ENCODE measurements around the gene TLR7. TPM values are rescaled to one million over a fixed set of nuclear protein-coding genes. Genes with fewer than 3 reads are reported as not detected.

TLR7 gene
- total RNA-seq, 2 donors from 2014 or later, result 0.05 to 0.23 TPM

- no peaks in the 10 kb centered on the region for H3K9me3 Mint-ChIP-seq
- no peak overlapping the region for H3K27ac Mint-ChIP-seq
- H3K4me1 Mint-ChIP-seq (ENCODE audit: low read depth), result no peaks in the 10 kb centered on the region
- H3K36me3 Mint-ChIP-seq (ENCODE audit: insufficient read depth in 2 of 2), result no peaks in the 10 kb centered on the region
- DNase-seq (no peak), ATAC-seq (replicated peaks in 1 of 2) (no peak)
- H3K4me3 Mint-ChIP-seq, result no peak overlapping the region
- peaks cover 5% of the 10 kb centered on the region for H3K27me3 Mint-ChIP-seq (ENCODE audit: low read depth)
Measured at GRCh38 chrX:12872741-12873140, 5.9 kb downstream of the TLR7 start.

DNA sequence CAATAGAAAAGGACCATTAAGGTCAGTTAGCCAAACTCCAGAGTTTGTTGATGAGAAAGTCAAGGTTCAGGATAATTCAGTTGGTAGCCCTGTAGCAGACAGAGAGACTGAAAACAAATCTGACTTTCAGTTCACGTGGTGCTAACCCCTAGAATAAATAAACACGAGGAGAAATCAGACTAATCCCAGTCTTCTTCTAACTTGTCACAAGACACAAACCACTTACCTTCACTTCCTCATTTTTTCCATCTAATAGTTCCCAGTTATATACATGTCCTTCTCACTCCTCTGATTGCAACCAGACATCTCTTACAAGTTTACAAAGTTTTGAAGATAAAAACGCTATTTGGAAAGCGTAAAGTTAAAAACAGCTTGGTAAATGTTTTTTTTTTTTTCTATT lies 7.7 kb downstream of the TLR7 start:
- no peak overlapping the region for H3K4me3 Mint-ChIP-seq
- no peak for DNase-seq
- H3K27ac Mint-ChIP-seq, result no peak overlapping the region
- no peaks in the 10 kb centered on the region for H3K4me1 Mint-ChIP-seq (ENCODE audit: low read depth)
- H3K27me3 Mint-ChIP-seq (ENCODE audit: low read depth), result peaks cover 8% of the 10 kb centered on the region
- H3K36me3 Mint-ChIP-seq (ENCODE audit: insufficient read depth in 2 of 2), result no peaks in the 10 kb centered on the region
- no peak for ATAC-seq (replicated peaks in 1 of 2)
- no peaks in the 10 kb centered on the region for H3K9me3 Mint-ChIP-seq

- H3K4me3 Mint-ChIP-seq, result no peak overlapping the region
- DNase-seq (no peak), ATAC-seq (replicated peaks in 1 of 2) (no peak)
- no peaks in the 10 kb centered on the region for H3K9me3 Mint-ChIP-seq
- peaks cover 16% of the 10 kb centered on the region for H3K27me3 Mint-ChIP-seq (ENCODE audit: low read depth)
- H3K36me3 Mint-ChIP-seq (ENCODE audit: insufficient read depth in 2 of 2), result no peaks in the 10 kb centered on the region
- H3K27ac Mint-ChIP-seq, result no peak overlapping the region
- H3K4me1 Mint-ChIP-seq (ENCODE audit: low read depth), result no peaks in the 10 kb centered on the region
Measured at GRCh38 chrX:12877386-12877785, 10.5 kb downstream of the TLR7 start.

GRCh38 chrX:12878536-12878935 lies 11.7 kb downstream of the TLR7 start:
- H3K4me1 Mint-ChIP-seq (ENCODE audit: low read depth), result no peaks in the 10 kb centered on the region
- DNase-seq, result no peak
- no peak overlapping the region for H3K4me3 Mint-ChIP-seq
- no peak for ATAC-seq (replicated peaks in 1 of 2)
- H3K9me3 Mint-ChIP-seq, result no peaks in the 10 kb centered on the region
- peaks cover 26% of the 10 kb centered on the region for H3K27me3 Mint-ChIP-seq (ENCODE audit: low read depth)
- H3K27ac Mint-ChIP-seq, result no peak overlapping the region
- no peaks in the 10 kb centered on the region for H3K36me3 Mint-ChIP-seq (ENCODE audit: insufficient read depth in 2 of 2)

DNA sequence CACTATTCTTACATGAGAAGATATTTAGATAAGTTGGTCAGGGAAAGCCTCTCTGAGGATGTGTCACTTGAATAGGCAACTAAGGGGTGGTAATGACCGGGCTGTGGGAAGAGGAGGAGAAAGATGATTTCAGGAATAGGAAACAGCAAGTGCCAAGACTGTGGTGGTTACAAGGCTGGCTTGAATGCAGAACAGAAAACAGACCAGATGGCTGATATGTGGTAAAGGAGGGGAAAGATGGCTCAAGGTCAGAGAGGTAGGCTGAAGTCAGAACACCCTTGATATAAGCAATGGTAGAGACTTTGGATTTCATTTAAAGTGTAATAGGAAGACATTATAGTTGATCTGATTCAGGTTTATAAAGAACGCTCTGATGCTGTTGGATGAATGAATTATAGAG lies 15.0 kb downstream of the TLR7 start:
- Mint-ChIP-seq H3K27ac (no peak overlapping the region), H3K36me3 (ENCODE audit: insufficient read depth in 2 of 2) (no peaks in the 10 kb centered on the region), H3K9me3 (no peaks in the 10 kb centered on the region)

DNA sequence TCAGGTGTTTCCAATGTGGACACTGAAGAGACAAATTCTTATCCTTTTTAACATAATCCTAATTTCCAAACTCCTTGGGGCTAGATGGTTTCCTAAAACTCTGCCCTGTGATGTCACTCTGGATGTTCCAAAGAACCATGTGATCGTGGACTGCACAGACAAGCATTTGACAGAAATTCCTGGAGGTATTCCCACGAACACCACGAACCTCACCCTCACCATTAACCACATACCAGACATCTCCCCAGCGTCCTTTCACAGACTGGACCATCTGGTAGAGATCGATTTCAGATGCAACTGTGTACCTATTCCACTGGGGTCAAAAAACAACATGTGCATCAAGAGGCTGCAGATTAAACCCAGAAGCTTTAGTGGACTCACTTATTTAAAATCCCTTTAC lies 18.6 kb downstream of the TLR7 start:
- Mint-ChIP-seq H3K27ac (no peak overlapping the region), H3K9me3 (no peaks in the 10 kb centered on the region), H3K4me1 (ENCODE audit: low read depth) (peaks cover 8% of the 10 kb centered on the region), H3K4me3 (no peak overlapping the region), H3K27me3 (ENCODE audit: low read depth) (peaks cover 42% of the 10 kb centered on the region), H3K36me3 (ENCODE audit: insufficient read depth in 2 of 2) (no peaks in the 10 kb centered on the region)
- no peak for ATAC-seq (replicated peaks in 1 of 2)
- DNase-seq, result no peak

More for the DNA sequence above, 15.0 kb downstream of the TLR7 start:
- H3K4me3 Mint-ChIP-seq, result no peak overlapping the region
- DNase-seq (no peak), ATAC-seq (replicated peaks in 1 of 2) (no peak)
- no peaks in the 10 kb centered on the region for H3K4me1 Mint-ChIP-seq (ENCODE audit: low read depth)
- peaks cover 46% of the 10 kb centered on the region for H3K27me3 Mint-ChIP-seq (ENCODE audit: low read depth)

DNA sequence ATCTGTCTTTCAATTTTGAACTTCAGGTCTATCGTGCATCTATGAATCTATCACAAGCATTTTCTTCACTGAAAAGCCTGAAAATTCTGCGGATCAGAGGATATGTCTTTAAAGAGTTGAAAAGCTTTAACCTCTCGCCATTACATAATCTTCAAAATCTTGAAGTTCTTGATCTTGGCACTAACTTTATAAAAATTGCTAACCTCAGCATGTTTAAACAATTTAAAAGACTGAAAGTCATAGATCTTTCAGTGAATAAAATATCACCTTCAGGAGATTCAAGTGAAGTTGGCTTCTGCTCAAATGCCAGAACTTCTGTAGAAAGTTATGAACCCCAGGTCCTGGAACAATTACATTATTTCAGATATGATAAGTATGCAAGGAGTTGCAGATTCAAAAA lies 19.7 kb downstream of the TLR7 start:
- no peak overlapping the region for H3K4me3 Mint-ChIP-seq
- no peak overlapping the region for H3K27ac Mint-ChIP-seq
- no peaks in the 10 kb centered on the region for H3K9me3 Mint-ChIP-seq
- no peak for DNase-seq
- peaks cover 19% of the 10 kb centered on the region for H3K4me1 Mint-ChIP-seq (ENCODE audit: low read depth)
- H3K27me3 Mint-ChIP-seq (ENCODE audit: low read depth), result peaks cover 42% of the 10 kb centered on the region
- ATAC-seq (replicated peaks in 1 of 2), result no peak
- no peaks in the 10 kb centered on the region for H3K36me3 Mint-ChIP-seq (ENCODE audit: insufficient read depth in 2 of 2)

GRCh38 chrX:12887141-12887540 lies 20.3 kb downstream of the TLR7 start:
- peaks cover 25% of the 10 kb centered on the region for H3K4me1 Mint-ChIP-seq (ENCODE audit: low read depth)
- H3K36me3 Mint-ChIP-seq (ENCODE audit: insufficient read depth in 2 of 2), result no peaks in the 10 kb centered on the region
- no peak overlapping the region for H3K27ac Mint-ChIP-seq
- ATAC-seq (replicated peaks in 1 of 2) (no peak), DNase-seq (no peak)
- no peaks in the 10 kb centered on the region for H3K9me3 Mint-ChIP-seq
- H3K4me3 Mint-ChIP-seq, result no peak overlapping the region
- H3K27me3 Mint-ChIP-seq (ENCODE audit: low read depth), result peaks cover 38% of the 10 kb centered on the region

- H3K4me1 Mint-ChIP-seq (ENCODE audit: low read depth), result peaks cover 31% of the 10 kb centered on the region
- ATAC-seq (replicated peaks in 1 of 2) (peak; percentile 18 to 35), DNase-seq (no peak)
- no peak overlapping the region for H3K4me3 Mint-ChIP-seq
- H3K27me3 Mint-ChIP-seq (ENCODE audit: low read depth), result peaks cover 36% of the 10 kb centered on the region
- no peaks in the 10 kb centered on the region for H3K9me3 Mint-ChIP-seq
- H3K36me3 Mint-ChIP-seq (ENCODE audit: insufficient read depth in 2 of 2), result no peaks in the 10 kb centered on the region
- no peak overlapping the region for H3K27ac Mint-ChIP-seq
Measured at GRCh38 chrX:12887767-12888166, 20.9 kb downstream of the TLR7 start.

GRCh38 chrX:12890467-12890866 lies 23.6 kb downstream of the TLR7 start:
- Mint-ChIP-seq H3K27ac (peak overlapping the region; percentile 29), H3K27me3 (ENCODE audit: low read depth) (peaks cover 32% of the 10 kb centered on the region), H3K36me3 (ENCODE audit: insufficient read depth in 2 of 2) (no peaks in the 10 kb centered on the region), H3K9me3 (no peaks in the 10 kb centered on the region), H3K4me1 (ENCODE audit: low read depth) (peaks cover 31% of the 10 kb centered on the region), H3K4me3 (peak overlapping the region; percentile 22 to 52)
- peak; percentile 67 to 68 for ATAC-seq (replicated peaks in 1 of 2)
- no peak for DNase-seq

DNA sequence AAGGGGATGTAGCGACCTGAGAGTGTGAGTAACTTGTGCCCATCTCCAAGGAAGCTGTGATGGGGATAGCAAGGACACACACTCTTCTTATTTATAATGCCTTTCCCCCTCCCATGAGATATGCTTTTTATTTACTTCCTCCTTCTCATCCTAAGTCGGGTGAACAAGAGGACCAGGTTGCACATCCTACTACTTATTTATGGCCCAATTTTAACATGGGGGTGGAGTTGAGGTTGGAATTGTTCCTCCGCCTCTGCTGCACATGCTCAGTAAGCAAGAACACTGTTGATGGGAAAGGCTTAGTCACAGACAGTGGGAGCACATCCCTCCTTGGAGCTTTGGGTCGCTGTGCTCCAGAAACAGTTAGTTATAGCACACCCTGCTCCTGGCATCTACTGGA lies 24.3 kb downstream of the TLR7 start:
- Mint-ChIP-seq H3K9me3 (no peaks in the 10 kb centered on the region), H3K27me3 (ENCODE audit: low read depth) (peaks cover 25% of the 10 kb centered on the region), H3K27ac (no peak overlapping the region), H3K36me3 (ENCODE audit: insufficient read depth in 2 of 2) (no peaks in the 10 kb centered on the region), H3K4me3 (no peak overlapping the region), H3K4me1 (ENCODE audit: low read depth) (peaks cover 31% of the 10 kb centered on the region)
- DNase-seq (no peak), ATAC-seq (replicated peaks in 1 of 2) (no peak)

- Mint-ChIP-seq H3K27ac (no peak overlapping the region), H3K4me3 (peak overlapping the region in 1 of 2 donors; percentile 4), H3K9me3 (no peaks in the 10 kb centered on the region), H3K4me1 (ENCODE audit: low read depth) (peaks cover 31% of the 10 kb centered on the region), H3K36me3 (ENCODE audit: insufficient read depth in 2 of 2) (no peaks in the 10 kb centered on the region), H3K27me3 (ENCODE audit: low read depth) (peaks cover 22% of the 10 kb centered on the region)
- DNase-seq (no peak), ATAC-seq (replicated peaks in 1 of 2) (peak; percentile 15 to 22)
Measured at GRCh38 chrX:12891915-12892506, 25.1 kb downstream of the TLR7 start.

- H3K36me3 Mint-ChIP-seq (ENCODE audit: insufficient read depth in 2 of 2), result no peaks in the 10 kb centered on the region
- H3K27me3 Mint-ChIP-seq (ENCODE audit: low read depth), result peaks cover 22% of the 10 kb centered on the region
- no peaks in the 10 kb centered on the region for H3K9me3 Mint-ChIP-seq
- H3K4me1 Mint-ChIP-seq (ENCODE audit: low read depth), result peaks cover 32% of the 10 kb centered on the region
- H3K27ac Mint-ChIP-seq, result no peak overlapping the region
- DNase-seq (no peak), ATAC-seq (replicated peaks in 1 of 2) (no peak)
- H3K4me3 Mint-ChIP-seq, result no peak overlapping the region
Measured at GRCh38 chrX:12892716-12893115, 25.8 kb downstream of the TLR7 start.
